Nephron (organoid): ENCODE results near the gene PCYT1A.

Source experiments
- H3K27ac Mint-ChIP-seq, 3 experiments: 2 replicates each; pipeline ENCODE4 v1.8.0; 2020; ENCODE audit warnings: mixed read lengths in 3 of 3, mild to moderate bottlenecking in 2 of 3, moderate library complexity in 1 of 3
- H3K27me3 Mint-ChIP-seq: 2 replicates; pipeline ENCODE4 v1.8.0; 2021; ENCODE audit warnings: low read depth, mild to moderate bottlenecking, moderate library complexity, mixed read lengths
- H3K36me3 Mint-ChIP-seq: 2 replicates; pipeline ENCODE4 v1.8.0; 2020; ENCODE audit warnings: low read depth, mixed read lengths
- H3K4me1 Mint-ChIP-seq: 2 replicates; pipeline ENCODE4 v1.8.0; 2020; ENCODE audit warnings: mixed read lengths
- H3K4me3 Mint-ChIP-seq, 3 experiments: 2 replicates each; pipeline ENCODE4 v1.8.0; 2020; ENCODE audit warnings: mild to moderate bottlenecking in 3 of 3, mixed read lengths in 3 of 3, moderate library complexity in 2 of 3
- H3K9me3 Mint-ChIP-seq: 2 replicates; pipeline ENCODE4 v1.8.0; 2020; ENCODE audit warnings: mixed read lengths
- CTCF ChIP-seq, 3 experiments: fragments of 200-600 bp; sonication (generic); IDR thresholded peaks; one replicate each; pipeline ENCODE4 v1.5.0; 2021; ENCODE audit warnings: antibody characterized with exemption in 3 of 3; ENCODE audit not compliant: unreplicated experiment in 3 of 3

Gene PCYT1A

GRCh38 chr3:196227629-196228493 lies 59.7 kb downstream of the PCYT1A start:
- Mint-ChIP-seq H3K27me3 (peaks cover 4% of the 10 kb centered on the region), H3K4me3 (peak overlapping the region in 2 of 3 experiments; percentile 6 to 26), H3K36me3 (no peaks in the 10 kb centered on the region), H3K4me1 (peaks cover 9% of the 10 kb centered on the region), H3K9me3 (no peaks in the 10 kb centered on the region), H3K27ac (peak overlapping the region in 1 of 3 experiments; percentile 95)
- TF ChIP-seq CTCF (IDR thresholded peaks at IDR 0.05; ENCODE audit: unreplicated experiment in 3 of 3): no peak

GRCh38 chr3:196227121-196227561 lies 60.4 kb downstream of the PCYT1A start:
- peaks cover 9% of the 10 kb centered on the region for H3K4me1 Mint-ChIP-seq
- TF ChIP-seq CTCF (IDR thresholded peaks at IDR 0.05; ENCODE audit: unreplicated experiment in 3 of 3): no peak
- no peaks in the 10 kb centered on the region for H3K36me3 Mint-ChIP-seq
- peaks cover 4% of the 10 kb centered on the region for H3K27me3 Mint-ChIP-seq
- no peaks in the 10 kb centered on the region for H3K9me3 Mint-ChIP-seq
- peak overlapping the region in 2 of 3 experiments; percentile 37 to 95 for H3K27ac Mint-ChIP-seq
- H3K4me3 Mint-ChIP-seq: peak overlapping the region in 1 of 3 experiments; percentile 4

- Mint-ChIP-seq H3K36me3 (no peaks in the 10 kb centered on the region), H3K27ac (no peak overlapping the region), H3K4me1 (peaks cover 9% of the 10 kb centered on the region), H3K27me3 (peaks cover 4% of the 10 kb centered on the region), H3K4me3 (no peak overlapping the region), H3K9me3 (no peaks in the 10 kb centered on the region)
- TF ChIP-seq CTCF (IDR thresholded peaks at IDR 0.05; ENCODE audit: unreplicated experiment in 3 of 3): no peak
Measured at GRCh38 chr3:196225763-196226364, 61.7 kb downstream of the PCYT1A start.

GRCh38 chr3:196225086-196225485 lies 62.4 kb downstream of the PCYT1A start:
- no peak for TF ChIP-seq CTCF (IDR thresholded peaks at IDR 0.05; ENCODE audit: unreplicated experiment in 3 of 3)
- Mint-ChIP-seq H3K4me3 (no peak overlapping the region), H3K27me3 (peaks cover 4% of the 10 kb centered on the region), H3K27ac (no peak overlapping the region), H3K4me1 (peaks cover 9% of the 10 kb centered on the region), H3K9me3 (no peaks in the 10 kb centered on the region), H3K36me3 (no peaks in the 10 kb centered on the region)

- peaks cover 18% of the 10 kb centered on the region for H3K4me1 Mint-ChIP-seq
- no peak overlapping the region for H3K4me3 Mint-ChIP-seq
- no peaks in the 10 kb centered on the region for H3K9me3 Mint-ChIP-seq
- H3K27ac Mint-ChIP-seq: peak overlapping the region in 1 of 3 experiments; percentile 72
- TF ChIP-seq CTCF (IDR thresholded peaks at IDR 0.05; ENCODE audit: unreplicated experiment in 3 of 3): no peak
- peaks cover 4% of the 10 kb centered on the region for H3K27me3 Mint-ChIP-seq
- H3K36me3 Mint-ChIP-seq: no peaks in the 10 kb centered on the region
Measured at GRCh38 chr3:196222876-196223595, 64.5 kb downstream of the PCYT1A start.
